NCI-H69 (cell line): Measurements from ENCODE around the gene EYS.

ENCODE experiments used
- DNase-seq: peaks from one replicate; lab custom pipeline; 2025; lab: John Stamatoyannopoulos, UW

EYS gene

DNA sequence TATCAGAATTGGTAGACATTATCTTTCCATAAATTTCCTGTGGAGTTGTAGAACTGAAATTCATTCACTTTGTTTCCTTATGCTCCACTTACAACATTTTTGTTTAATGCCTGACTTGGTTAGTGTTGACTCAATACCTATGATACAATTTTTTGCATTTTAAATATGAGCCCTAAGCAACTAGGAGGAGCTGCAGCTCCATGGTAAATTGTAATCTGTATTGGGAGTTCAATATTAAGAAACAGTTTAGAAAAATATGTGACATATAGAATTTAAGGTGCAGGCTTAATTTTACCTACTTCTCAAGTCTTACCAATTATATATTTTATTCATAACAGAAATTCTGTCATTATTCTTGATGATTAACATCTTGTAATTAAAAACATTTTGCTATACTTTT lies 868.3 kb downstream of the EYS start:
- peak; percentile 68 for DNase-seq

GRCh38 chr6:64831680-64832079 lies 875.3 kb downstream of the EYS start:
- DNase-seq: no peak

DNA sequence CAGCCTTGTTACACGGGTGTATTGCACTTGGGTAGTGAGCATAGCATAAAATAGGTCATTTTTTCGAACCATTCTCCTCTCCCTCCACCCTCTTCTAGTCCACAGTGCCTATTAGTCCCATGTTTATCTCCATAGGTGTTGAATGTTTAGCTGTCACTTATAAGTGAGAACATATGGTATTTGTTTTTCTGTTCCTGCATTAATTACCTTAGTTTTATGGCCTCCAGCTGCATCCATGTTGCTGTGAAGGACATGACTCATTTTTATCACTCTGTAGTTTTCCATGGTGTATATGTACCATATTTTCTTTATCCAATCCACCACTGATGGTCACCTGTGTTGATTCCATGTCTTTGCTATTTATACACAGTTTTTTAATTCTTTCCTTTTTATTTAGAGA lies 889.5 kb downstream of the EYS start:
- DNase-seq: peak; percentile 89

- no peak for DNase-seq
These were observed 891.3 kb downstream of the EYS start for GRCh38 chr6:64815718-64816117.

GRCh38 chr6:64812138-64812537 lies 894.9 kb downstream of the EYS start:
- DNase-seq: no peak

DNA sequence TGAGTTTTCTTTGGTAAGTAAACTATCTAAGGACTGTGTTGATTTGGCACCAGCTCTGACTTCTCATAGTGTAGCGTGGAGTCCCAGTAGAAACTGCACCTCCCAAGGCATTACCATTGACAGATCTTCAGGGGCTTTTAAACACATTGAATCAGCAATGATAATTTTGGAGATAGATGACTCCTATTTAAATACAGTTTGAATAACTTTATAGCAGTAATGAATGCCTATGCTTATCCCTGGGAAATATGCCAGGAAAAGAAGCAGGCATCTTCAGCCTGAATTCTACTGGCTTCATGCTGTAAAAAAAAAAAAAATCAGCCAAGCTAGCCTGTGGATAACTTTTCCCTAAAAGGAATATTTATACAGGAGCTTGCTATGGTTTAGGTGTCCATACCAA lies 895.9 kb downstream of the EYS start:
- peak; percentile 26 for DNase-seq

DNA sequence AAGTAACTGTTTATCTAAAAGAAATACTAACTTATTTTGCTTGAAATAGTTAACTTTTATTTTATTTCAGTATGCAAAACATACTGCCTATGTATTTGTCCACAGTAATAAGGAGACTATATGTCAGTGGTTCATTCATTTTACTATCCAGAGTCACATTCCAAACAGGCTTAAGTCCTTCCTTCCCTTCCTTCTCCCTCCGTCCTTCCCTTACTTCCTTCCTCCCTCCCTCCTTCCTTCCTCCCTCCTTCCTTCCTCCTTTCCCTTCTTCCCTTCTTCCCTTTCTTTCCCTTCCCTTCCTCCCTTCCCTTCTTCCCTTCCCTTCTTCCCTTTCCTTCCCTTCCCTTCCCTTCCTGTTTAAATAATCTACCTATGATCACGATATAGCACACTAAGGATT lies 899.2 kb downstream of the EYS start:
- DNase-seq: no peak

DNA sequence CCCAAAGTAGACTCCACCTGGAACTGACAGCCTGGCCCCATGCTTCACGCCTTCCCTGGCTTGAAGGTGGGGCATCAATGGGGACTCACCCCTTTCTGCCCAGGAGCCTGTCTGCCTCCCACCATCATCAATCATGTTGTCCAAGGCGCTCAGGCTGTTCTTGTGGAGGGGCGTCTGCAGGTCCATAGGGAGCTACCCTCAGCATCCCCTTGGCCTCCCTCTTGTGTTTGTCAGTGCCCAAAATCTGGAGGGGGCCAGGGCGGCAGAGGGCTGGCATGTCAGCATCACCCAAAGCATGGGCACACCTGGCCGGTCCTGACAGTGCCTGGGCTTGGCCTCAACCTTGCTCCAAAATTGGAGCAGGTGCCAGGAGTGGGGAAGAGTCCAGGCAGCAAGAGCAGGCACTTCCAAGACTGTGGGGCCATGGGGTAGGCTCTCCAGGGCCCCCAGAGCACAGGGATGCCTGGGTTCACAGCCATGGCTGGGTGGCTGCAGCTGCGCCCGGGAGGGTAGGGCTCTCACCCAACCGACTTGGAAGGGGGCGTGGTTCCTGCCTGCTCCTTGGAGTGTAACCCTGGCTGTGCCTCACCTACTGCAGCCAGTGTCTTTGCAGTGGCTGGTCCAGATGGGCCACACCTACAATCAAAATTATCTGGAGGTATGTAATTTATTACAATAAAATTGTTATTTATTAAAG lies 903.4 kb downstream of the EYS start:
- DNase-seq: no peak

DNA sequence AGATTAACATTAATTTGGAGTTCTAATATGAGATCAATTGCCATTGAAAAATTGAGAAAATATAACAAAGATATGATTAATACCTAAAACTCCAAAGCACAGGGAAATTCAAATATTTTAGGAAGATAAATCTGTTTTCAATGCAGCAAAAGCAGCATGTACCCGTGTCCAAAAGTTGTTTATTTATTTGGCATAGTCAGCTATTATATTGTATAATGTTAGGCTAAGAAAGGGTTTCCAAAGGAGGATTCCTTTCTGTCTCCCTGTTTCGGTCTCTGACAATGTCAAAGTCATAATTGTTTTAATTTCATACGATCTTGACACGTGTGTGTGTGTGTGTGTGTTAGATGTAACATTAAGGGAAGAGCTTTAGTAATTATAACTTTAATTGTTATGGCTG lies 914.5 kb downstream of the EYS start:
- no peak for DNase-seq

DNA sequence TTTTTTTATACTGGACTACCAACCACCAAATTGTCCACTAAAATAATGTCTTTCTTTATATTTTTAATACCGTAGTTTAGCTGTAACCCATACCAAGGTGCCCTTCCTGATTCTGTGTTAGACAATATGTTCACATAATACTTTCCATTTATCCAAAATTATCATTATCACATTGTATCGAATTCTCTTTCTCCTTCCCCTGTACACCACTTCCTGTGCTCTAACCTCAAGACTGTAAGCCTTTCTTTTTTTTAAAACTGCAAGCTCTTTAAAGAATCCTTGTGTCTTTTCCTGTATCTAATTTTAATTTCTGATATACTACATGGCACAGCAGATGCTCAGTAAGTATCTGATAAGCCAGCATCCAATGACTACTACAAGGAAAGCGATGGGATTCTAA lies 917.5 kb downstream of the EYS start:
- DNase-seq: no peak

DNA sequence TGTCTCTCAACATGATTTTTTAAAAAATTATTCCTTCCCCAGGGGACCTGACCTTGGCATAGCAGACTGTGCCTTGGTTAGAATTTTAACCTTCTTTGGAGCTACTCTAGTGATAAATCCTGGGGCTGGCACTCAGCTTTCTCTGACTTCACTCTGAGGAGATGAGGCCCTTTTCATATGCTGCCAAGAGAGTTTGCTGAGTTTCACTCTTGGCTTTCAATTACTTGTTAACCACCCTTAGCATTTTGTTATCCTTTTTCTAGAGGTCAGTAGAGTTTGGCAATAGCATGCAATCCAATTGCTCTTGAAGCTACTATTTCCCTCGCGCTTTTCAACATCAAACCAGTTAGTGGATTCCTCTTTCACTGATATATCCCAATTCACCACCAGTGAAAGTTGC lies 920.3 kb downstream of the EYS start:
- peak; percentile 17 for DNase-seq

- DNase-seq: no peak
These were observed 924.1 kb downstream of the EYS start for GRCh38 chr6:64782877-64783276.

- DNase-seq: peak; percentile 17
These were observed 928.9 kb downstream of the EYS start for GRCh38 chr6:64777941-64778785.

- no peak for DNase-seq
These were observed 930.7 kb downstream of the EYS start for GRCh38 chr6:64776359-64776758.

GRCh38 chr6:64774881-64775280 lies 932.1 kb downstream of the EYS start:
- no peak for DNase-seq

GRCh38 chr6:64750910-64751309 lies 956.1 kb downstream of the EYS start:
- no peak for DNase-seq

GRCh38 chr6:64737418-64737817 lies 969.6 kb downstream of the EYS start:
- DNase-seq: no peak

- DNase-seq: no peak
These were observed 970.5 kb downstream of the EYS start for GRCh38 chr6:64736421-64736950.

GRCh38 chr6:64733433-64733832 lies 973.6 kb downstream of the EYS start:
- DNase-seq: peak; percentile 42

DNA sequence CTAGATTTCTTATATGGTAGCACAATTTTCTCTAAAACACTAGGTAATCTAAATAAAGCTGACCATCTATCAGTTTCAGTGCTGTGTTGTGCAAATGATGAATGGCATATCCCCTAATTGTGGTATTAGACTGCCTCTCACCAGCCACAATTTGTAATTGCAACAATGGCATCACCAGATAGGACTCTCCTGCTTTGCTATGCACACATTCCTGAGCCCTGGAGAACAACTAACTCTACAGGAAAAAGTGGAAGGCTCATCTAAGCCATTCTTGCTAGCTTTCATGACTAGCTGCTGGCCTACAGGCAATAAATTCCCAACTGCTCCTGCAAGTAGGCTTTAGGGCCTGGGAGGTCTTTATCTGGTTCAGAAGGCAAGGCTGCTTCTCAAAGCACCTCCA lies 974.1 kb downstream of the EYS start:
- DNase-seq: peak; percentile 31

DNA sequence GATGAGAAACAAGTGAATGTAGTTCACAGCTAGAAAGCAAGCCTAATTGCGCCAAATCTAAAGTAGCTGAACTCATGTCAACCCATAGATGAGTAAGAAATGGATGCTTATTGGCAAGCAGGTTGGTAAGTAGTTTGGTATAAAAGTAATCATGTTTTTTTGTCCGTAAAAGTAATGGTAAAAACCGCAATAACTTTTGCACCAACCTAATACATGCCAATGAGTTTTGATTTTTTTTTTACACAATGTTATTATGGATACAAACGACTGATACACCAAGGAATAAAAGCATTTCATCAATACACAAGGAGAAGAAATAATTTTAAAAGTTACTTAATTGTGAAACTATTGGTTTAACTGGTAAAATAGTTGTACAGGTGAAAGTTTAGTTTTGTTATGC lies 977.5 kb downstream of the EYS start:
- DNase-seq: no peak

- DNase-seq: no peak
These were observed 980.0 kb downstream of the EYS start for GRCh38 chr6:64727075-64727474.

GRCh38 chr6:64724091-64724490 lies 982.9 kb downstream of the EYS start:
- peak; percentile 31 for DNase-seq
